ENCODE data around the gene TMEM184C. TPM values are rescaled to one million over a fixed set of nuclear protein-coding genes. Genes with fewer than 3 reads are reported as not detected.

TMEM184C gene
- total RNA-seq, 1 donor from 2014 or later, result 25.0 TPM

DNA sequence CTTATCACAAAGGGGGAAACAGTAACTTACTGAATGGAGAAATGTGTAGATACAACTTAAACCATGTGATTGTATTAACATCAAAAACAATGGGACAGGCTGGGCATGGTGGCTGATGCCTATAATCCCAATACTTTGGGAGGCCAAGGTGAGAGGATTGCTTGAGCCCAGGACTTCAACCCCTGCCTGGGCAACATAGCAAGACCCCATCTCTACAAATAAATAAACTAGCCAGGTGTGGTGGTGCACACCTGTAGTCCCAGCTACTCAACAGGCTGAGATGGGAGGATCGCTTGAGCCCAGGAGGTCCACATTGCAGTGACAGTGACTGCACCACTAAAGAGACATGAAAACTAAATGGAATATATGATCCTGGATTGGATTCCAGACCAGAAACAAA, 26.4 kb downstream of the TMEM184C start:
- Histone ChIP-seq H3K27ac (no peak overlapping the region), H3K36me3 (no peaks in the 10 kb centered on the region), H3K9me3 (no peaks in the 10 kb centered on the region), H3K4me1 (peaks cover 6% of the 10 kb centered on the region), H3K4me3 (no peak overlapping the region), H3K27me3 (no peaks in the 10 kb centered on the region)
- no peak for DNase-seq (ENCODE audit: extremely low spot score in 2 of 2)
- intact Hi-C loops (cut with DNase I), result no loop called here
- TF ChIP-seq POLR2AphosphoS5 (IDR thresholded peaks at IDR 0.05; ENCODE audit: insufficient read depth in 1 of 2, low read depth in 1 of 2), result no peak
- TF ChIP-seq POLR2A (IDR thresholded peaks at IDR 0.05), result no peak
- TF ChIP-seq, protein P1, sequence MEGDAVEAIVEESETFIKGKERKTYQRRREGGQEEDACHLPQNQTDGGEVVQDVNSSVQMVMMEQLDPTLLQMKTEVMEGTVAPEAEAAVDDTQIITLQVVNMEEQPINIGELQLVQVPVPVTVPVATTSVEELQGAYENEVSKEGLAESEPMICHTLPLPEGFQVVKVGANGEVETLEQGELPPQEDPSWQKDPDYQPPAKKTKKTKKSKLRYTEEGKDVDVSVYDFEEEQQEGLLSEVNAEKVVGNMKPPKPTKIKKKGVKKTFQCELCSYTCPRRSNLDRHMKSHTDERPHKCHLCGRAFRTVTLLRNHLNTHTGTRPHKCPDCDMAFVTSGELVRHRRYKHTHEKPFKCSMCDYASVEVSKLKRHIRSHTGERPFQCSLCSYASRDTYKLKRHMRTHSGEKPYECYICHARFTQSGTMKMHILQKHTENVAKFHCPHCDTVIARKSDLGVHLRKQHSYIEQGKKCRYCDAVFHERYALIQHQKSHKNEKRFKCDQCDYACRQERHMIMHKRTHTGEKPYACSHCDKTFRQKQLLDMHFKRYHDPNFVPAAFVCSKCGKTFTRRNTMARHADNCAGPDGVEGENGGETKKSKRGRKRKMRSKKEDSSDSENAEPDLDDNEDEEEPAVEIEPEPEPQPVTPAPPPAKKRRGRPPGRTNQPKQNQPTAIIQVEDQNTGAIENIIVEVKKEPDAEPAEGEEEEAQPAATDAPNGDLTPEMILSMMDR (IDR thresholded peaks at IDR 0.05), result no peak

DNA sequence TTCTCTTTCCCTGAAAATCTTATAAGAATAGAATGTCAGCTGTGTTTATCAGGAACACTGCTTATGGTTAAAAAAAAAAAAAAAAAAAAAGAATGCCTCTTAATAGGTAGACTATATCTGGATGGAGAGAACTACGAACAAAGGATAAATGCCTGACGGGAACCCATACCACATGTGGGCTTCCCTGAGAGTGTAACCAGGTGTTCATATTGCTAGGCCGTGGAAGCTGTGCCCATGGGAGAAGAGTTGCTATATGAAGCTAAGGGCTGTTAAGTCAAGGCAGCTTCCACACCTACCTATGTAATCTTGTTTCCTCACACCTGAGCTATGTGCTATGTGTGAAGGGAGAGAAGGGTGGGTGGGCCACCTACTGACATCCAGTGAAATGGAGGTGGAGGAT, 27.3 kb downstream of the TMEM184C start:
- H3K27me3 ChIP-seq, result no peaks in the 10 kb centered on the region
- intact Hi-C loops (cut with DNase I), result no loop called here
- TF ChIP-seq, protein P1 (IDR thresholded peaks at IDR 0.05), result no peak
- TF ChIP-seq POLR2A (IDR thresholded peaks at IDR 0.05), result no peak
- TF ChIP-seq POLR2AphosphoS5 (IDR thresholded peaks at IDR 0.05; ENCODE audit: insufficient read depth in 1 of 2, low read depth in 1 of 2), result no peak
- no peak overlapping the region for H3K4me3 ChIP-seq
- no peak for DNase-seq (ENCODE audit: extremely low spot score in 2 of 2)
- peaks cover 4% of the 10 kb centered on the region for H3K4me1 ChIP-seq
- H3K36me3 ChIP-seq, result no peaks in the 10 kb centered on the region
- no peaks in the 10 kb centered on the region for H3K9me3 ChIP-seq
- no peak overlapping the region for H3K27ac ChIP-seq

DNA sequence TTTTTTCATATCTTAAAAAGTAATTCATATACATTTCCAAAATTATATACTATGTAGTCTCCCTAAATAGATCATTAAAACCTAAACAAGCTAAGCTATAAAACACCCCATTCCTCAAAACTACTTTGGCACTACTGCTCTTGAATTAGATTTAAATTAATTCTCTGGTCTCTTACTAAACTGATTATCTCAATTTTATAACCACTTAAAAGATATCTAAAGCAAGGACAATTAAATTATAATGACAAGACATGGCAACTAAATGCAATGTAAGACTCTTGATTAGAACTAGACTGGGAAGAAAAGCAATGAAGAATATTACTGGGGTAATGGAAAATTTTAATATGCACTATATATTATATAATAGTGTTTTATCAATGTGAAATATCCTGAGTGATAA, 27.9 kb downstream of the TMEM184C start:
- Histone ChIP-seq H3K27me3 (no peaks in the 10 kb centered on the region), H3K9me3 (no peaks in the 10 kb centered on the region), H3K27ac (no peak overlapping the region), H3K4me1 (no peaks in the 10 kb centered on the region), H3K36me3 (no peaks in the 10 kb centered on the region), H3K4me3 (no peak overlapping the region)
- intact Hi-C loops (cut with DNase I), result no loop called here
- TF ChIP-seq, protein P1 (IDR thresholded peaks at IDR 0.05), result no peak
- TF ChIP-seq POLR2A (IDR thresholded peaks at IDR 0.05) (no peak), POLR2AphosphoS5 (IDR thresholded peaks at IDR 0.05; ENCODE audit: insufficient read depth in 1 of 2, low read depth in 1 of 2) (no peak)
- no peak for DNase-seq (ENCODE audit: extremely low spot score in 2 of 2)

- intact Hi-C loops (cut with DNase I), result no loop called here
- no peak for DNase-seq (ENCODE audit: extremely low spot score in 2 of 2)
- Histone ChIP-seq H3K9me3 (no peaks in the 10 kb centered on the region), H3K4me1 (no peaks in the 10 kb centered on the region), H3K36me3 (peaks cover 0 to 4% of the 10 kb centered on the region in 2 donors), H3K4me3 (no peak overlapping the region), H3K27ac (no peak overlapping the region), H3K27me3 (no peaks in the 10 kb centered on the region)
- TF ChIP-seq, protein P1 (IDR thresholded peaks at IDR 0.05), result no peak
- no peak for TF ChIP-seq POLR2AphosphoS5 (IDR thresholded peaks at IDR 0.05; ENCODE audit: insufficient read depth in 1 of 2, low read depth in 1 of 2)
- no peak for TF ChIP-seq POLR2A (IDR thresholded peaks at IDR 0.05)
Observed at GRCh38 chr4:147648656-147649055, 31.5 kb downstream of the TMEM184C start.

- no peak overlapping the region for H3K4me3 ChIP-seq
- H3K36me3 ChIP-seq, result peaks cover 0 to 6% of the 10 kb centered on the region in 2 donors
- no peaks in the 10 kb centered on the region for H3K4me1 ChIP-seq
- DNase-seq (ENCODE audit: extremely low spot score in 2 of 2), result no peak
- no peak for TF ChIP-seq POLR2A (IDR thresholded peaks at IDR 0.05)
- TF ChIP-seq, protein P1 (IDR thresholded peaks at IDR 0.05), result no peak
- no peak for TF ChIP-seq POLR2AphosphoS5 (IDR thresholded peaks at IDR 0.05; ENCODE audit: insufficient read depth in 1 of 2, low read depth in 1 of 2)
- intact Hi-C loops (cut with DNase I), result no loop called here
- no peaks in the 10 kb centered on the region for H3K27me3 ChIP-seq
- no peak overlapping the region for H3K27ac ChIP-seq
- H3K9me3 ChIP-seq, result no peaks in the 10 kb centered on the region
Observed at GRCh38 chr4:147651563-147651962, 34.4 kb downstream of the TMEM184C start.

Data from vagina (tissue), 2 donors.